Mesothelial cell of epicardium (in vitro differentiated cells): ENCODE results near the gene LCN6. TPM values are rescaled to one million over a fixed set of nuclear protein-coding genes. Genes with fewer than 3 reads are reported as not detected.

ENCODE experiments used
- DNase-seq, 2 experiments: peaks; one replicate each; pipeline ENCODE4 v3.0.0; 2021; ENCODE audit warnings: low spot score in 2 of 2; ENCODE audit not compliant: unreplicated experiment in 2 of 2
- H3K27ac Mint-ChIP-seq: 2 replicates; pipeline ENCODE4 v1.8.0; 2021; ENCODE audit warnings: mixed read lengths
- H3K27me3 Mint-ChIP-seq: 2 replicates; pipeline ENCODE4 v1.8.0; 2021; ENCODE audit warnings: low read depth, mixed read lengths
- H3K36me3 Mint-ChIP-seq: 2 replicates; pipeline ENCODE4 v1.8.0; 2021; ENCODE audit warnings: mixed read lengths
- H3K4me1 Mint-ChIP-seq: 2 replicates; pipeline ENCODE4 v1.8.0; 2021; ENCODE audit warnings: mixed read lengths
- H3K4me3 Mint-ChIP-seq: 2 replicates; pipeline ENCODE4 v1.8.0; 2021; ENCODE audit warnings: mild to moderate bottlenecking, moderate library complexity, mixed read lengths
- H3K9me3 Mint-ChIP-seq: 2 replicates; pipeline ENCODE4 v1.8.0; 2021; ENCODE audit warnings: mixed read lengths
- total RNA-seq: library from RNA; stranded (reverse); gene quantifications from 3 replicates; pipeline ENCODE4 v1.2.1, GENCODE V29; 2021
- TF ChIP-seq, protein P1 (sequence below): fragments of 200-600 bp; sonication (generic); IDR thresholded peaks from one replicate; pipeline ENCODE4 v1.5.0; 2021; ENCODE audit warnings: antibody characterized with exemption; ENCODE audit not compliant: unreplicated experiment

Gene LCN6
- total RNA-seq, 1 donor from 2014 or later, result not detected

DNA sequence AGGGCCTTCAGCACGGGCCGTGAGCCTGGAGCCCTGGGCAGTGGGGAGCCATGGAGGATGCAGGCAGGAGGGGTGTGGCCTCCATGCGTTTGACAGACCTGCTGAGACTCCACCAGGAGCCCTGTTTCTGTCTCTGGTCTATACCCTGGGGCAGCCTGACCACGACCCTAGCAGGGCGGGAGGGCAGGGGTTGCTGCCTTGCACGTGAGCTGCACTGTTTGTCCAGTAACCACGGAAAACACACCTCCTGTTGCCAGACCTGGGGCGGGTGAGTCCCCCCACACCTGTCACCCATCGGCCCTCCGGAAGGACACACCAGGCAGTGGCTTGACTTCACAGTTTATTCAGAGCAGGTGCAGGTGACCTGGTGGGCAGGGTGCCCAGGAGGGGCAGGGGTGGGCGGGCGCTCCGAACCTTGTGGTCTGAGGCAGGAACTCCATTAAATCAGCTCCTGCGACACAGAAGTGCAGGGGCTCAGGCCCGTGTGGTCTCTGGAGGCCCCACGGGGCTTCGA, 5.8 kb upstream of the LCN6 start:
- Mint-ChIP-seq H3K4me3 (no peak overlapping the region), H3K36me3 (no peaks in the 10 kb centered on the region), H3K4me1 (no peaks in the 10 kb centered on the region), H3K27ac (no peak overlapping the region), H3K9me3 (peaks cover 15% of the 10 kb centered on the region), H3K27me3 (peaks cover 16% of the 10 kb centered on the region)
- TF ChIP-seq, protein P1, sequence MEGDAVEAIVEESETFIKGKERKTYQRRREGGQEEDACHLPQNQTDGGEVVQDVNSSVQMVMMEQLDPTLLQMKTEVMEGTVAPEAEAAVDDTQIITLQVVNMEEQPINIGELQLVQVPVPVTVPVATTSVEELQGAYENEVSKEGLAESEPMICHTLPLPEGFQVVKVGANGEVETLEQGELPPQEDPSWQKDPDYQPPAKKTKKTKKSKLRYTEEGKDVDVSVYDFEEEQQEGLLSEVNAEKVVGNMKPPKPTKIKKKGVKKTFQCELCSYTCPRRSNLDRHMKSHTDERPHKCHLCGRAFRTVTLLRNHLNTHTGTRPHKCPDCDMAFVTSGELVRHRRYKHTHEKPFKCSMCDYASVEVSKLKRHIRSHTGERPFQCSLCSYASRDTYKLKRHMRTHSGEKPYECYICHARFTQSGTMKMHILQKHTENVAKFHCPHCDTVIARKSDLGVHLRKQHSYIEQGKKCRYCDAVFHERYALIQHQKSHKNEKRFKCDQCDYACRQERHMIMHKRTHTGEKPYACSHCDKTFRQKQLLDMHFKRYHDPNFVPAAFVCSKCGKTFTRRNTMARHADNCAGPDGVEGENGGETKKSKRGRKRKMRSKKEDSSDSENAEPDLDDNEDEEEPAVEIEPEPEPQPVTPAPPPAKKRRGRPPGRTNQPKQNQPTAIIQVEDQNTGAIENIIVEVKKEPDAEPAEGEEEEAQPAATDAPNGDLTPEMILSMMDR, result no peak
- no peak for DNase-seq

DNA sequence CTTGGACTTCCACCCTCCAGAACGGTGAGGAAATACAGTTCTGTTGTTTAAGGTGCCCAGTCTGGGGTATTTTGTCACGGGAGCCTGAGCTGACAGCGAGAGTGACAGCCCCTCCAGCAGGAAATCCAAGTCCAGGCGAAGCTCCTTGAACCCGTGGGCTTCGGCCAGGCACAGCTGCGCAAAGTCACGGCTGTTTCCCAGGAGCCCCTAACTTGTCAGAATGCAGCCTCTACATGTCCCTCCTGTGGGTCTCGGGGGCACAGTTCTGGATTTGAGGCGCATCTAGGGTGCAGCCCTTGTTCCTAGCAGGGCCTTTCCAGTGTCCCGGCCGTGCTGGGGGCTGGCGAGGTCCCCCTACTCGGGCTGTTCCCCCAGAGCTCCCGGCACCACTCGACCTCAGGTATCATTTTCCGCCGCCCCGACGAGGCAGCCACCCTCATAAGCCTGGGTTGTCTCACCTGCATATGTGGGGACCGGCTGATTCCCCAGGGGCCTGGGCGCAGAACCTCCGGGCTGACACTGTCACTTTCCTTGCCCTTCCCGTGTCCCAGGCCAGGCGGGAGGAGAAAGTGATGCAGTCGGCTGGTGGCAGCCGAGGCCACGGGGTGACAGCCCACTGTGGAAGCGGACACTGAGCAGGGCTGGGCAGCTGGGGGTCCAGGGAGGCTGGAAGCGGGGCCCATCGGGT, 5.2 kb upstream of the LCN6 start:
- Mint-ChIP-seq H3K9me3 (peaks cover 15% of the 10 kb centered on the region), H3K36me3 (no peaks in the 10 kb centered on the region)

GRCh38 chr9:136751814-136752213, 3.5 kb upstream of the LCN6 start:
- H3K27me3 Mint-ChIP-seq, result peaks cover 16% of the 10 kb centered on the region
- H3K27ac Mint-ChIP-seq, result no peak overlapping the region
- H3K9me3 Mint-ChIP-seq, result peaks cover 15% of the 10 kb centered on the region
- DNase-seq, result no peak
- no peaks in the 10 kb centered on the region for H3K36me3 Mint-ChIP-seq
- TF ChIP-seq, protein P1, result no peak
- H3K4me3 Mint-ChIP-seq, result no peak overlapping the region
- H3K4me1 Mint-ChIP-seq, result no peaks in the 10 kb centered on the region

More for the DNA sequence above, 5.2 kb upstream of the LCN6 start:
- Mint-ChIP-seq H3K27me3 (peaks cover 16% of the 10 kb centered on the region), H3K4me3 (no peak overlapping the region), H3K4me1 (no peaks in the 10 kb centered on the region), H3K27ac (no peak overlapping the region)
- no peak for DNase-seq
- TF ChIP-seq, protein P1, result no peak

DNA sequence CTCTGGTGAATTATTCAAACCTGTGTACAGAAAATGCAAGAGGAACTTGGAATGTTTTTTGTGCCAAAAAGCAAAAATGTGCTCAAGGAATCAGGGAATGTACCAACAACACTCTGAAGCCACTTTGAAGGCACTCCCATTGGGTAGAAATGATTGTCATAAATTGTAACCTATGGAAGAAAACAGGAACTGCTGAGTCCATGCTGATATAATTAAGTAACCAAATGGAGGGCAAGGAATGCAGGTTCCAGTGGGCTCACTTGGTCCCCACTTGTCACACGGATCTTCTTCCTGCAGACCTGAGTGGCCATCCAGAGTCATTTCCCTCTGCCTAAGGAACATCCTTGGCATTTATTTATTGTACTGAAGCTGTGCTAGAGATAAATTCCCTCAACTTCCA, 2.9 kb upstream of the LCN6 start:
- Mint-ChIP-seq H3K27me3 (peaks cover 16% of the 10 kb centered on the region), H3K4me1 (no peaks in the 10 kb centered on the region), H3K36me3 (no peaks in the 10 kb centered on the region), H3K27ac (no peak overlapping the region), H3K9me3 (peaks cover 15% of the 10 kb centered on the region), H3K4me3 (no peak overlapping the region)
- no peak for DNase-seq
- TF ChIP-seq, protein P1, result no peak

- TF ChIP-seq, protein P1, result no peak
- Mint-ChIP-seq H3K9me3 (peaks cover 15% of the 10 kb centered on the region), H3K36me3 (no peaks in the 10 kb centered on the region)
Observed at GRCh38 chr9:136750526-136750925, 2.2 kb upstream of the LCN6 start.

More at GRCh38 chr9:136750526-136750925, 2.2 kb upstream of the LCN6 start:
- Mint-ChIP-seq H3K27me3 (peaks cover 16% of the 10 kb centered on the region), H3K4me3 (no peak overlapping the region), H3K4me1 (no peaks in the 10 kb centered on the region), H3K27ac (no peak overlapping the region)
- DNase-seq, result no peak
